Tibial nerve (tissue), 4 donors: ENCODE results near the gene SRR.

ENCODE experiments used
- EP300 ChIP-seq, 2 donors: sonication (generic); formaldehyde crosslinking; IDR thresholded peaks; one replicate each; pipeline ENCODE4 v1.6.1; 2017; ENCODE audit warnings: antibody characterized with exemption in 2 of 2, mild to moderate bottlenecking in 1 of 2
- POLR2A ChIP-seq, 2 donors: fragments of 450-650 bp; IDR thresholded peaks; one replicate each; pipeline ENCODE4 v1.6.1; 2017; ENCODE audit warnings: antibody characterized with exemption in 2 of 2, mild to moderate bottlenecking in 2 of 2, moderate library complexity in 2 of 2
- TF ChIP-seq, protein P1 (sequence below), 5 experiments: fragments of 200-600 bp in 3 of 5; fragments of 450-650 bp in 2 of 5; sonication (generic) in 3 of 5; IDR thresholded peaks; one replicate each; pipeline ENCODE4 v1.5.1; 2016 to 2019; ENCODE audit warnings: antibody characterized with exemption in 5 of 5, mild to moderate bottlenecking in 3 of 5, moderate library complexity in 2 of 5

DNA sequence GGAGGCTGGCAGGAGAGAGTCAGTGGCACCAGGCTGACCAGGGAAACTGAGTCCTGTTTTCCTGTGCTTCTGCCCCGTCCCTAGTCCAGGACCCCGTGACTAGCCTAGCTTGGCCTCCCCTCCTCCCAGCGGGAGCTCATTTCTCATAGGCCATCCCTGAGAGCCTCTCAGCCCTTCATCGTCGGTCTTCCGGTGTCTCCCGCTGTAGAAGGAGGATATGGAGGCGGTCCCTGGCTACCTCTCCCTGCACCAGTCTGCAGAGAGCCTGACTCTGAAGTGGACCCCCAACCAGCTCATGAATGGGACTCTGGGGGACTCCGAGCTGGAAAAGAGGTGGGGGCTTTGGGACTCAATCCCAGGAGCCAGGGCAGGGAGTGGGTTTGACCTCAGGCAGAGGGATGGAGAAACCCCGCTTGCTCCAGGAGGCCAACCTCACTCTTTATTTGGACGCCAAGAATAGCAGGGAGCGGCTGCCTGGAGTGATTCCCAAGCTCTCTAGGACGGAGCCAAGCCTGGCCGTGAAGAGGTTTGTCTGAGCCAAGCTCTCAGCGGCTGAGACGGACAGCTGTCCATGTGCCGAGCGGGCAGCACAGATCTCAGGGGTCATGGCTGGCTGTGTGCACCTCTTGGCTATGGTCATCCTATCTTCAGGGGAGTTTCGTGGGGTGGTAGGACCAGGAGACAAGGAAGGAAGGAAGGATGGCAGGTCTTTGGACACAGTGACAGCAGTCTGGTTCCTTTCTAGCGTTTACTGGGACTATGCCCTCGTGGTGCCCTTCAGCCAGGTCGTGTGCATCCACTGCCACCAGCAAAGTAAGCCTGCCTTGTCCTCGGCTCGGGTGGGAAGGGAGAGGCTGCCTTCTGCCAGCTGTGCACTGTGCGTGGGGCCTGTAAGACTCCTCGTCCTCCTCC is 60.4 kb downstream of the SRR start:
- TF ChIP-seq, protein P1, sequence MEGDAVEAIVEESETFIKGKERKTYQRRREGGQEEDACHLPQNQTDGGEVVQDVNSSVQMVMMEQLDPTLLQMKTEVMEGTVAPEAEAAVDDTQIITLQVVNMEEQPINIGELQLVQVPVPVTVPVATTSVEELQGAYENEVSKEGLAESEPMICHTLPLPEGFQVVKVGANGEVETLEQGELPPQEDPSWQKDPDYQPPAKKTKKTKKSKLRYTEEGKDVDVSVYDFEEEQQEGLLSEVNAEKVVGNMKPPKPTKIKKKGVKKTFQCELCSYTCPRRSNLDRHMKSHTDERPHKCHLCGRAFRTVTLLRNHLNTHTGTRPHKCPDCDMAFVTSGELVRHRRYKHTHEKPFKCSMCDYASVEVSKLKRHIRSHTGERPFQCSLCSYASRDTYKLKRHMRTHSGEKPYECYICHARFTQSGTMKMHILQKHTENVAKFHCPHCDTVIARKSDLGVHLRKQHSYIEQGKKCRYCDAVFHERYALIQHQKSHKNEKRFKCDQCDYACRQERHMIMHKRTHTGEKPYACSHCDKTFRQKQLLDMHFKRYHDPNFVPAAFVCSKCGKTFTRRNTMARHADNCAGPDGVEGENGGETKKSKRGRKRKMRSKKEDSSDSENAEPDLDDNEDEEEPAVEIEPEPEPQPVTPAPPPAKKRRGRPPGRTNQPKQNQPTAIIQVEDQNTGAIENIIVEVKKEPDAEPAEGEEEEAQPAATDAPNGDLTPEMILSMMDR (IDR thresholded peaks at IDR 0.05), result no peak
- TF ChIP-seq POLR2A (IDR thresholded peaks at IDR 0.05), result no peak
- TF ChIP-seq EP300 (IDR thresholded peaks at IDR 0.05), result no peak
